Esophagus squamous epithelium (tissue), 4 donors: ENCODE results near the gene SIN3B.

Experiments
- CTCF ChIP-seq, 6 experiments: fragments of 450-650 bp in 4 of 6; fragments of 200-600 bp in 2 of 6; sonication (generic) in 2 of 6; IDR thresholded peaks; one replicate each; pipeline ENCODE4 v1.5.1; 2016 to 2019; ENCODE audit warnings: antibody characterized with exemption in 6 of 6, mild to moderate bottlenecking in 4 of 6, moderate library complexity in 4 of 6
- POLR2A ChIP-seq, 4 donors: fragments of 450-650 bp; IDR thresholded peaks; one replicate each; pipeline ENCODE4 v1.6.1; 2017; ENCODE audit warnings: antibody characterized with exemption in 4 of 4, mild to moderate bottlenecking in 4 of 4, moderate library complexity in 3 of 4

- no peak for TF ChIP-seq POLR2A (IDR thresholded peaks at IDR 0.05)
- TF ChIP-seq CTCF (IDR thresholded peaks at IDR 0.05), result no peak
Measured at GRCh38 chr19:16919496-16919895, 90.3 kb downstream of the SIN3B start.
